Testis (tissue), 2 donors: ENCODE measurements around the gene FAM53A.

Experiments used
- POLR2A ChIP-seq: fragments of 450-650 bp; IDR thresholded peaks from one replicate; pipeline ENCODE4 v1.6.1; 2017; ENCODE audit warnings: antibody characterized with exemption, mild to moderate bottlenecking, moderate library complexity
- TF ChIP-seq, protein P1 (sequence below), 3 experiments: fragments of 450-650 bp in 2 of 3; fragments of 200-600 bp in 1 of 3; sonication (generic) in 1 of 3; IDR thresholded peaks; one replicate each; pipeline ENCODE4 v1.5.1; 2016 to 2019; ENCODE audit warnings: antibody characterized with exemption in 3 of 3, mild to moderate bottlenecking in 2 of 3, moderate library complexity in 1 of 3

DNA sequence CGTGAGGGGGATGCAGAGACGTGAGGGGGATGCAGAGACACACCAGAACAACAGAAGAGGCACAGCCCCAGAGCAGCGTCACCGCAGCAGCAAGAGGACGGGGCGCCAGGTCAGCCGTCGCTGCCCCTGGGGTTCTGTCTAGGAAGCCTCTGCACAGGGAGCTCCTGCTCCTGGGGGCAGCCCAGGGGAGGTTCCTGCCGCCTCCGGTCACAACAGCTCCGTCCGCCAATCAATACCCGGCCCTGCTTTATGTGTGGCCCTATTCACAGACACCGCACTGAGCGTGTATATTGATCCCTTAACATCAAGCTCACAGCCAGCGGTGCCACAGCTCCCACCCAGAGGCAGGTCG lies 69.6 kb downstream of the FAM53A start:
- TF ChIP-seq POLR2A: no peak
- TF ChIP-seq, protein P1, sequence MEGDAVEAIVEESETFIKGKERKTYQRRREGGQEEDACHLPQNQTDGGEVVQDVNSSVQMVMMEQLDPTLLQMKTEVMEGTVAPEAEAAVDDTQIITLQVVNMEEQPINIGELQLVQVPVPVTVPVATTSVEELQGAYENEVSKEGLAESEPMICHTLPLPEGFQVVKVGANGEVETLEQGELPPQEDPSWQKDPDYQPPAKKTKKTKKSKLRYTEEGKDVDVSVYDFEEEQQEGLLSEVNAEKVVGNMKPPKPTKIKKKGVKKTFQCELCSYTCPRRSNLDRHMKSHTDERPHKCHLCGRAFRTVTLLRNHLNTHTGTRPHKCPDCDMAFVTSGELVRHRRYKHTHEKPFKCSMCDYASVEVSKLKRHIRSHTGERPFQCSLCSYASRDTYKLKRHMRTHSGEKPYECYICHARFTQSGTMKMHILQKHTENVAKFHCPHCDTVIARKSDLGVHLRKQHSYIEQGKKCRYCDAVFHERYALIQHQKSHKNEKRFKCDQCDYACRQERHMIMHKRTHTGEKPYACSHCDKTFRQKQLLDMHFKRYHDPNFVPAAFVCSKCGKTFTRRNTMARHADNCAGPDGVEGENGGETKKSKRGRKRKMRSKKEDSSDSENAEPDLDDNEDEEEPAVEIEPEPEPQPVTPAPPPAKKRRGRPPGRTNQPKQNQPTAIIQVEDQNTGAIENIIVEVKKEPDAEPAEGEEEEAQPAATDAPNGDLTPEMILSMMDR (IDR thresholded peaks at IDR 0.05): no peak
